Left ventricle myocardium inferior (tissue), 1 donor: ENCODE results near the gene ZNF275. TPM values are rescaled to one million over a fixed set of nuclear protein-coding genes. Genes with fewer than 3 reads are reported as not detected.
"Not testable (repeated sequence)": the region's sequence is repeated elsewhere in the genome, so short reads cannot be mapped to it uniquely, and the experiment has no call there.

ENCODE experiments used
- DNase-seq: peaks from one replicate; pipeline ENCODE4 v3.0.0-alpha.2; 2020
- H3K27ac ChIP-seq: fragments of 200-600 bp; replicated peaks from 2 replicates; pipeline ENCODE4 v1.8.0; 2021
- H3K27me3 ChIP-seq: fragments of 200-600 bp; 2 replicates; pipeline ENCODE4 v1.8.0; 2021; ENCODE audit warnings: low read depth
- H3K36me3 ChIP-seq: fragments of 200-600 bp; 2 replicates; pipeline ENCODE4 v1.8.0; 2021
- H3K4me1 ChIP-seq: fragments of 200-600 bp; 2 replicates; pipeline ENCODE4 v1.8.0; 2021
- H3K4me3 ChIP-seq: fragments of 200-600 bp; 2 replicates; pipeline ENCODE4 v1.8.0; 2021; ENCODE audit warnings: mild to moderate bottlenecking, moderate library complexity
- H3K9me3 ChIP-seq: fragments of 200-600 bp; replicated peaks from 2 replicates; pipeline ENCODE4 v1.8.0; 2021
- CTCF ChIP-seq: fragments of 200-600 bp; IDR thresholded peaks from 2 replicates; pipeline ENCODE4 v1.8.0; 2021; ENCODE audit warnings: antibody characterized with exemption, mild to moderate bottlenecking, borderline replicate concordance
- intact Hi-C: fragments of 100-400 bp; cut with micrococcal nuclease; formaldehyde crosslinking; loops from one replicate; pipeline ENCODE4 v1.11.0; 2022
- total RNA-seq: library from RNA; stranded (reverse); fragmentation: NEBNext Ultra II Directional; extraction: Animal tissue kit (Norgen Biotek cat#: 25700); gene quantifications from one replicate; pipeline ENCODE4 v1.2.1, GENCODE V29; 2021
- donor health status: DM: no; HTN: yes; CAD: no; lungs with severe emphysema.

Gene ZNF275
- total RNA-seq, 1 donor from 2014 or later = 6.4 TPM

DNA sequence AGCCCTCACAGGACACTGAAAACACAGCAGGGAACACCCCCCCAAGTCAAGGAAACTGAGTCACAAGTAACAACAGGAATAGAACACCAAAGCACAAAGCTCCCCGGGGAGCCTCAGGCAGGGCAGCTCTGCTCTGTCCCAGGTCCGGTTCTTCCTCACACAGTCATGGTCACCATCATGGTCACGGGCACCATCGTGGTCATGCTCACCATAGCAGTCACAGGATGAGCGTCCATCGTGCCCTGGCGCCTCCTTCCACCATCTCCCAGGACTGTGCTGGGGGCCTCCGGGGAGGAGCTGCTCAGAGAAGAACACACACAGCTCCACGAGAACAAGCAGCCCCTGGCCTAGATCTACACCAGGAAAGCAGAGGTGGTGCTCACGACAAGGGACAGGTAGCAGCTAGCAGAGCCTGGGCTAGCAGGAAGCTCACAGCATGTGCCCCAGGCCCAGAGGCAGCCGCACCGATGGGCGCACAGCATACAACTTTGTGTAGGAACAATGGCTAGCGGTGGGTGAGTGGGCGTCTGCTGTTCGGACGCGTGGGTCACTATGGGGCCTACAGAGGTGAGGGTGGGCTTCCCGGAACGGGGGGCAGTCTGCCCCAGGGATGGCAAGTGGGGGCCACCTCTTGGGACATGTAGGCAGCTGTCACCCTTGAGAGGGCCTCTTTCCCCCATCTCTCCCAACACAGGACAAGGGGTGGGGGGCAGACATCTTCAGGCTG, 15.8 kb upstream of the ZNF275 start:
- DNase-seq = no peak
- H3K4me3 ChIP-seq = no peak overlapping the region
- H3K4me1 ChIP-seq = no peaks in the 10 kb centered on the region
- no peaks in the 10 kb centered on the region for H3K9me3 ChIP-seq
- no peaks in the 10 kb centered on the region for H3K36me3 ChIP-seq
- intact Hi-C loops = no loop called here
- H3K27ac ChIP-seq = no peak overlapping the region
- no peak for TF ChIP-seq CTCF
- H3K27me3 ChIP-seq = peaks cover 25% of the 10 kb centered on the region

- Histone ChIP-seq H3K27me3 (peaks cover 28% of the 10 kb centered on the region), H3K9me3 (no peaks in the 10 kb centered on the region), H3K36me3 (no peaks in the 10 kb centered on the region), H3K27ac (no peak overlapping the region), H3K4me1 (no peaks in the 10 kb centered on the region), H3K4me3 (no peak overlapping the region)
- intact Hi-C loops = no loop called here
- TF ChIP-seq CTCF = no peak
- no peak for DNase-seq
Measured at GRCh38 chrX:153318811-153319210, 15.1 kb upstream of the ZNF275 start.

DNA sequence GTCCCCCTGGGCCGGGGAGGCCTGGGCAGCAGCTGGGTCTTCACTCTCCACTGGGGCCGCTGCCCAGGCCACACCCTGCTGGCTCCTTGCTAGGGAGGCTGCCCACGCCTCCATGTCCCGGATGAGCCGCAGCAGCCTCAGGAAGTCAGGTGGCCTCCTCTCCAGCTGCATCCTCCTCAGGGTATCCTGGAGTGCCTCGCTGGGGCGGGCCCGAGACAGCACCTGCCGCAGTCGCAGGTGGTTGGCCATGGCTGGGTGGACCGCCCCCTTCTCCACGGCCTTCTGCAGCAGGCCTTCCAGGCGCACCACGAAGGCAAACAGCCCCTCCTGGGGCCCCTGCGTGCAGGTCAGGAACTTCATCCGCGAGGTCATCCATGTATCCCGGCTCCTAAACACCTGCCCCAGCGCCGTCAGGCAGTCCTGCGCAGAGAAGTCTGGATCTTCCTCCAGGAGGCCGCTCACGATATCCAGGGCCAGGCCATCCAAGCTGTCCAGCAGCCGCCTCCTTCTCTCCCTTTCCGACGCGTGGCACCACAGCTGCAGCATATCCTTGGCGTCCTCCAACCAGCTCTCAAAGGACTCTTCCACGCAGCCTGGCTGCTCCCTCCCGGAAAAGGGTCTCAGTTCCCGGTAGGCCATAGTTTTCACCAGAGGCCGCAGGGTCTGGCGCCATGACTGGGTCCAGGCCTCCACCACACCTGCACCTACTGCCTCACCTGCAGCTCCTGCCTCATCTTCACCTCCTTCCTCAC, 14.5 kb upstream of the ZNF275 start:
- Histone ChIP-seq H3K27me3 (peaks cover 31% of the 10 kb centered on the region), H3K36me3 (no peaks in the 10 kb centered on the region), H3K4me1 (no peaks in the 10 kb centered on the region), H3K9me3 (no peaks in the 10 kb centered on the region), H3K4me3 (no peak overlapping the region), H3K27ac (no peak overlapping the region)
- intact Hi-C loops = no loop called here
- DNase-seq = no peak
- TF ChIP-seq CTCF = no peak

- intact Hi-C loops, DNase-seq, H3K9me3 ChIP-seq, H3K36me3 ChIP-seq, H3K4me3 ChIP-seq, H3K27ac ChIP-seq, H3K4me1 ChIP-seq: not testable (repeated sequence)
- H3K27me3 ChIP-seq = peaks cover 31% of the 10 kb centered on the region
Measured at GRCh38 chrX:153320047-153320443, 13.9 kb upstream of the ZNF275 start.

DNA sequence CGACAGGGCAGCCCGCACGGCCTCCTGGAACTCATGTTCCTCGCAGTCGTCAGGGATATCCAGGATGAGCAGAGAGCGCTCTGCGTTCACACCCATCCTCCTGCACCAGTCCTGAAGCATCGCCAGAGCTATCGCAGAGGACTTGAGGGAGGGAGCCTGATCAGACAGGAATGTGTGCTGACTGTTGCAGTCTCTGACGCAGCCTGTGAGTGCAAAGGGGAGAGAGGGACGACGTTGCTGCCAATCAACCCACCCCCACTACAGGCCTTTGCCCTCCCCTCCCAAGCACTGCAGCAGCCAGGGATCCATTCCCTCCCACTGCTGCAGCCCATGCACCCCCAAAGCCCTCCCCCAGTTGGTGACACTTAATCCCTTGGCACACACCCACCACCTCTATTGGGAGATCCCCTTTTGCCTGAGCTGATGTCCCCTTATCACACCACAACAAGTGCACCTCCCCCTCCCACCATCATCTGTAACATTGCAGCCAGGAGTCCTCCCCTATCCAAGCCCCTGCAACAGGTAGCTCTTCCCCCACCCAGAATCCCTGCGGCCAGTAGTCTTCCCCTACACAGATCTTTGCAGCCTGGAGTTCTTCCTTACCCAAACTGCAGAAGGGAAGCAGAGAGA, 13.3 kb upstream of the ZNF275 start:
- peaks cover 31% of the 10 kb centered on the region for H3K27me3 ChIP-seq
- no peak for TF ChIP-seq CTCF
- no peak overlapping the region for H3K27ac ChIP-seq
- no peak for DNase-seq
- intact Hi-C loops = no loop called here
- H3K4me3 ChIP-seq = no peak overlapping the region
- H3K4me1 ChIP-seq = no peaks in the 10 kb centered on the region
- no peaks in the 10 kb centered on the region for H3K9me3 ChIP-seq
- H3K36me3 ChIP-seq = no peaks in the 10 kb centered on the region
